ENCODE measurements around the gene COL27A1.

COL27A1 gene

GRCh38 chr9:114178756-114179450, 23.6 kb downstream of the COL27A1 start:
- TF ChIP-seq CTCF (IDR thresholded peaks at IDR 0.05; ENCODE audit: borderline replicate concordance, control extremely low read depth, extremely low read depth, insufficient read depth, missing control alignments): no peak
- in situ Hi-C loops (cut with MboI; ENCODE audit: low sequenced_read_pairs, unreplicated experiment): no loop called here
- no peak for DNase-seq (ENCODE audit: low spot score)

- in situ Hi-C loops (cut with MboI; ENCODE audit: low sequenced_read_pairs, unreplicated experiment): no loop called here
- no peak for DNase-seq (ENCODE audit: low spot score)
- no peak for TF ChIP-seq CTCF (IDR thresholded peaks at IDR 0.05; ENCODE audit: borderline replicate concordance, control extremely low read depth, extremely low read depth, insufficient read depth, missing control alignments)
Observed at GRCh38 chr9:114179516-114179915, 24.2 kb downstream of the COL27A1 start.

GRCh38 chr9:114180696-114181606, 25.6 kb downstream of the COL27A1 start:
- no peak for TF ChIP-seq CTCF (IDR thresholded peaks at IDR 0.05; ENCODE audit: borderline replicate concordance, control extremely low read depth, extremely low read depth, insufficient read depth, missing control alignments)
- in situ Hi-C loops (cut with MboI; ENCODE audit: low sequenced_read_pairs, unreplicated experiment): no loop called here

GRCh38 chr9:114181607-114182409, 26.5 kb downstream of the COL27A1 start:
- no peak for DNase-seq (ENCODE audit: low spot score)
- in situ Hi-C loops (cut with MboI; ENCODE audit: low sequenced_read_pairs, unreplicated experiment): no loop called here
- no peak for TF ChIP-seq CTCF (IDR thresholded peaks at IDR 0.05; ENCODE audit: borderline replicate concordance, control extremely low read depth, extremely low read depth, insufficient read depth, missing control alignments)

More at GRCh38 chr9:114180696-114181606, 25.6 kb downstream of the COL27A1 start:
- DNase-seq (ENCODE audit: low spot score): no peak

GRCh38 chr9:114183006-114183405, 27.7 kb downstream of the COL27A1 start:
- in situ Hi-C loops (cut with MboI; ENCODE audit: low sequenced_read_pairs, unreplicated experiment): no loop called here
- TF ChIP-seq CTCF (IDR thresholded peaks at IDR 0.05; ENCODE audit: borderline replicate concordance, control extremely low read depth, extremely low read depth, insufficient read depth, missing control alignments): no peak
- DNase-seq (ENCODE audit: low spot score): no peak

GRCh38 chr9:114184071-114184470, 28.7 kb downstream of the COL27A1 start:
- no peak for DNase-seq (ENCODE audit: low spot score)
- in situ Hi-C loops (cut with MboI; ENCODE audit: low sequenced_read_pairs, unreplicated experiment): no loop called here
- TF ChIP-seq CTCF (IDR thresholded peaks at IDR 0.05; ENCODE audit: borderline replicate concordance, control extremely low read depth, extremely low read depth, insufficient read depth, missing control alignments): no peak
